Gastroesophageal sphincter (tissue), 4 donors: ENCODE data around the gene MCTP1. TPM values are rescaled to one million over a fixed set of nuclear protein-coding genes. Genes with fewer than 3 reads are reported as not detected.
"Not testable (repeated sequence)": the region's sequence is repeated elsewhere in the genome, so short reads cannot be mapped to it uniquely, and the experiment has no call there.

Experiments
- ATAC-seq: fragments of 150-250 bp; one replicate; pipeline ENCODE4 v1.9.1; 2016; ENCODE audit warnings: mild to moderate bottlenecking, moderate library complexity
- H3K27ac ChIP-seq, 4 donors: fragments of 200-600 bp; sonication (generic) in 3 of 4; 1 replicate in 3 of 4; 2 replicates in 1 of 4; pipeline ENCODE4 v1.5.1; 2016 to 2019
- H3K27me3 ChIP-seq: fragments of 200-600 bp; sonication (generic); one replicate; pipeline ENCODE4 v1.5.1; 2019
- H3K36me3 ChIP-seq, 2 donors: fragments of 200-600 bp; sonication (generic); one replicate each; pipeline ENCODE4 v1.5.1; 2019; ENCODE audit warnings: control low read depth in 1 of 2
- H3K4me1 ChIP-seq, 3 donors: fragments of 200-600 bp; sonication (generic); 1 replicate in 2 of 3; 2 replicates in 1 of 3; pipeline ENCODE4 v1.5.1; 2016 to 2019; ENCODE audit warnings: control low read depth in 2 of 3
- H3K4me3 ChIP-seq, 2 donors: fragments of 200-600 bp; sonication (generic); one replicate each; pipeline ENCODE4 v1.5.1; 2019; ENCODE audit warnings: mild to moderate bottlenecking in 1 of 2, moderate library complexity in 1 of 2
- H3K9me3 ChIP-seq, 3 donors: fragments of 200-600 bp; sonication (generic); one replicate each; pipeline ENCODE4 v1.5.1; 2017 to 2019; ENCODE audit warnings: control low read depth in 2 of 3
- EP300 ChIP-seq: sonication (generic); formaldehyde crosslinking; IDR thresholded peaks from one replicate; pipeline ENCODE4 v1.6.1; 2017; ENCODE audit warnings: antibody characterized with exemption, mild to moderate bottlenecking
- POLR2A ChIP-seq, 2 donors: fragments of 450-650 bp; IDR thresholded peaks; one replicate each; pipeline ENCODE4 v1.6.1; 2017; ENCODE audit warnings: antibody characterized with exemption in 2 of 2, mild to moderate bottlenecking in 2 of 2, moderate library complexity in 1 of 2
- POLR2AphosphoS5 ChIP-seq: sonication (generic); formaldehyde crosslinking; IDR thresholded peaks from one replicate; pipeline ENCODE4 v1.6.1; 2017; ENCODE audit warnings: antibody characterized with exemption
- WGBS, 2 donors: methylation state at CpG; one replicate each; pipeline ENCODE4 v1.1.5; 2018; ENCODE audit warnings: low coverage in 1 of 2; 5-methylcytosine and 5-hydroxymethylcytosine counted together
- total RNA-seq, 4 donors: library from RNA; depleted of rRNA; stranded (reverse); fragments of >200 nt; gene quantifications; one replicate each; pipeline ENCODE4 v1.1.0, GENCODE V29; 2016
- TF ChIP-seq, protein P1 (sequence below), 4 experiments: fragments of 200-600 bp in 2 of 4; fragments of 450-650 bp in 2 of 4; sonication (generic) in 1 of 4; IDR thresholded peaks; one replicate each; pipeline ENCODE4 v1.5.1; 2017 to 2019; ENCODE audit warnings: antibody characterized with exemption in 4 of 4, mild to moderate bottlenecking in 2 of 4, moderate library complexity in 2 of 4

The MCTP1 gene
- total RNA-seq, 4 donors from 2014 or later = 13.5 to 57.6 (median 21.9) TPM

GRCh38 chr5:94998670-94999069, 286.2 kb downstream of the MCTP1 start:
- H3K27me3 ChIP-seq = no peaks in the 10 kb centered on the region
- WGBS, 2 donors = 48 to 54% methylated on average over 7 of the region's 7 CpGs
- peaks cover 0 to 14% (median 0%) of the 10 kb centered on the region in 3 donors for H3K9me3 ChIP-seq
- no peak overlapping the region for H3K4me3 ChIP-seq
- no peaks in the 10 kb centered on the region for H3K36me3 ChIP-seq
- no peaks in the 10 kb centered on the region for H3K4me1 ChIP-seq
- H3K27ac ChIP-seq = no peak overlapping the region
- TF ChIP-seq, protein P1, sequence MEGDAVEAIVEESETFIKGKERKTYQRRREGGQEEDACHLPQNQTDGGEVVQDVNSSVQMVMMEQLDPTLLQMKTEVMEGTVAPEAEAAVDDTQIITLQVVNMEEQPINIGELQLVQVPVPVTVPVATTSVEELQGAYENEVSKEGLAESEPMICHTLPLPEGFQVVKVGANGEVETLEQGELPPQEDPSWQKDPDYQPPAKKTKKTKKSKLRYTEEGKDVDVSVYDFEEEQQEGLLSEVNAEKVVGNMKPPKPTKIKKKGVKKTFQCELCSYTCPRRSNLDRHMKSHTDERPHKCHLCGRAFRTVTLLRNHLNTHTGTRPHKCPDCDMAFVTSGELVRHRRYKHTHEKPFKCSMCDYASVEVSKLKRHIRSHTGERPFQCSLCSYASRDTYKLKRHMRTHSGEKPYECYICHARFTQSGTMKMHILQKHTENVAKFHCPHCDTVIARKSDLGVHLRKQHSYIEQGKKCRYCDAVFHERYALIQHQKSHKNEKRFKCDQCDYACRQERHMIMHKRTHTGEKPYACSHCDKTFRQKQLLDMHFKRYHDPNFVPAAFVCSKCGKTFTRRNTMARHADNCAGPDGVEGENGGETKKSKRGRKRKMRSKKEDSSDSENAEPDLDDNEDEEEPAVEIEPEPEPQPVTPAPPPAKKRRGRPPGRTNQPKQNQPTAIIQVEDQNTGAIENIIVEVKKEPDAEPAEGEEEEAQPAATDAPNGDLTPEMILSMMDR (IDR thresholded peaks at IDR 0.05) = no peak
- TF ChIP-seq POLR2AphosphoS5 = no peak
- no peak for ATAC-seq

DNA sequence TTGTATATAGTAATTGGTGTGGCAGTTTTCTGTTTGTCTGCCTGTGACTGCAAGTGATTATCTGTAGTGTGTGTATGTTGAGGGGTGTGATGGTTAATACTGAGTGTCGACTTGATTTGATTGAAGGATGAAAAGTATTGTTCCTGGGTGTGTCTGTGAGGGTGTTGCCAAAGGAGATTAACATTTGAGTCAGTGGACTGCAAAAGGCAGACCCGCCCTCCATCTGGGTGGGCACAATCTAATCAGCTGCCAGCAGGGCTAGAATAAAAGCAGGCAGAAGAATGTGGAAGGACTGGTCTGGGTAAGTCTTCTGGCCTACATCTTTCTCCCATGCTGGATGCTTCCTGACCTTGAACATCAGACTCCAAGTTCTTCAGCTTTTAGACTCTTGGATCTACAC, 290.4 kb downstream of the MCTP1 start:
- ATAC-seq, H3K27me3 ChIP-seq, H3K4me1 ChIP-seq, H3K36me3 ChIP-seq, H3K4me3 ChIP-seq, H3K9me3 ChIP-seq, H3K27ac ChIP-seq: not testable (repeated sequence)
- 92% methylated on average over 2 of the region's 2 CpGs; no CpG with 5 or more reads in 1 of the 2 donors for WGBS, 2 donors

GRCh38 chr5:94993491-94993890, 291.4 kb downstream of the MCTP1 start:
- 20 to 50% methylated on average over 1 of the region's 1 CpG for WGBS, 2 donors
- H3K9me3 ChIP-seq = no peaks in the 10 kb centered on the region
- H3K36me3 ChIP-seq = no peaks in the 10 kb centered on the region
- H3K4me3 ChIP-seq = no peak overlapping the region
- ATAC-seq = no peak
- no peak overlapping the region for H3K27ac ChIP-seq
- TF ChIP-seq, protein P1 (IDR thresholded peaks at IDR 0.05) = no peak
- TF ChIP-seq POLR2AphosphoS5 = no peak
- no peak for TF ChIP-seq EP300
- TF ChIP-seq POLR2A (IDR thresholded peaks at IDR 0.05) = no peak
- no peaks in the 10 kb centered on the region for H3K27me3 ChIP-seq
- H3K4me1 ChIP-seq = no peaks in the 10 kb centered on the region

DNA sequence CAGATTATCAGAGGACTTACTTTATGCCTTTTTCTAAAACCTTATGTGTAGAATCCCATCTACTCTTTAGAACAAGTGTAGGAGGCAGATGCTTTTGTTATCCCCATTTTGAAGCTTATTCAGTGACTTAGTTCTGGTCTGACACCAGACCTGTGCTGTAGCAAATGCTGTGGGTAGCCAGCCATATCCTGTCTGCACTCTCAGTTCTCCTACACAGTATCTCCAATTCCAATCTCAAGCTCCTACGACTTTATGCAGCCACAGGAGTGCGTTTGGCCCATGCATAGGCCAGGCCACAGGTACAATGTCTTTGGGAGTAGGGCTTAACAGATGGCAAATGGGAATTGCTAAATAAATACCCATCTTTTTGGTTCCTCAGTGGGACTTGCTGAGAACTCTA, 292.6 kb downstream of the MCTP1 start:
- Histone ChIP-seq H3K4me1 (no peaks in the 10 kb centered on the region), H3K27ac (no peak overlapping the region), H3K4me3 (no peak overlapping the region), H3K36me3 (no peaks in the 10 kb centered on the region), H3K27me3 (no peaks in the 10 kb centered on the region), H3K9me3 (no peaks in the 10 kb centered on the region)
- TF ChIP-seq POLR2AphosphoS5 (no peak), EP300 (no peak), POLR2A (IDR thresholded peaks at IDR 0.05) (no peak)
- TF ChIP-seq, protein P1 (IDR thresholded peaks at IDR 0.05) = no peak
- ATAC-seq = no peak
- WGBS, 2 donors = 78 to 92% methylated on average over 2 of the region's 2 CpGs

GRCh38 chr5:94983861-94984535, 300.9 kb downstream of the MCTP1 start:
- no peak for ATAC-seq
- no peak for TF ChIP-seq POLR2A (IDR thresholded peaks at IDR 0.05)
- TF ChIP-seq, protein P1 (IDR thresholded peaks at IDR 0.05) = no peak
- no peak for TF ChIP-seq EP300
- TF ChIP-seq POLR2AphosphoS5 = no peak
- WGBS, 2 donors = 59 to 64% methylated on average over 4 of the region's 4 CpGs

More at GRCh38 chr5:94983861-94984535, 300.9 kb downstream of the MCTP1 start:
- no peaks in the 10 kb centered on the region for H3K27me3 ChIP-seq
- no peaks in the 10 kb centered on the region for H3K36me3 ChIP-seq
- no peaks in the 10 kb centered on the region for H3K4me1 ChIP-seq
- no peak overlapping the region for H3K27ac ChIP-seq
- H3K9me3 ChIP-seq = no peaks in the 10 kb centered on the region
- no peak overlapping the region for H3K4me3 ChIP-seq
